A549 (cell line): Measurements from ENCODE around the gene TRIP6.

Experiments
- CHD4 ChIP-seq: fragments of 200-600 bp; sonication (generic); IDR thresholded peaks from 2 replicates; pipeline ENCODE4 v1.6.1; 2016; ENCODE audit warnings: antibody characterized with exemption, mild to moderate bottlenecking, borderline replicate concordance
- CTCF ChIP-seq: fragments of >200 bp; sonication (Bioruptor Twin); formaldehyde crosslinking; IDR thresholded peaks from 3 replicates; pipeline ENCODE4 v1.5.1; 2016
- ELK1 ChIP-seq: fragments of 150-350 bp; IDR thresholded peaks from 2 replicates; pipeline ENCODE4 v1.6.1; 2014; ENCODE audit warnings: low read depth, mild to moderate bottlenecking, low read length
- HES2 ChIP-seq: fragments of >200 bp; sonication (Bioruptor Twin); formaldehyde crosslinking; IDR thresholded peaks from 2 replicates; pipeline ENCODE4 v1.6.1; 2016
- MAX ChIP-seq: IDR thresholded peaks from 2 replicates; pipeline ENCODE4 v1.6.1; 2012
- MAZ ChIP-seq: fragments of 150-350 bp; IDR thresholded peaks from 2 replicates; pipeline ENCODE4 v1.6.1; 2014; ENCODE audit warnings: antibody characterized with exemption, low read depth, low read length, borderline replicate concordance
- NR3C1 ChIP-seq: fragments of >200 bp; sonication (Bioruptor Twin); formaldehyde crosslinking; IDR thresholded peaks from 3 replicates; pipeline ENCODE4 v1.6.1; 2017
- REST ChIP-seq: fragments of 200-600 bp; sonication (generic); IDR thresholded peaks from 2 replicates; pipeline ENCODE4 v1.6.1; 2016; ENCODE audit warnings: antibody characterized with exemption, mild to moderate bottlenecking, moderate library complexity

GRCh38 chr7:100835903-100836811 is 31.0 kb upstream of the TRIP6 start:
- TF ChIP-seq CTCF, result no peak
- TF ChIP-seq MAZ, result no peak
- TF ChIP-seq HES2, result no peak
- TF ChIP-seq ELK1, result no peak
- TF ChIP-seq MAX, result no peak
- no peak for TF ChIP-seq CHD4
- TF ChIP-seq REST, result no peak
- no peak for TF ChIP-seq NR3C1
